Measurements from ENCODE around the gene CGB7. TPM values are rescaled to one million over a fixed set of nuclear protein-coding genes. Genes with fewer than 3 reads are reported as not detected.
"Not testable (repeated sequence)": the region's sequence is repeated elsewhere in the genome, so short reads cannot be mapped to it uniquely, and the experiment has no call there.

CGB7 gene
- total RNA-seq, 1 donor from 2014 or later: not detected

DNA sequence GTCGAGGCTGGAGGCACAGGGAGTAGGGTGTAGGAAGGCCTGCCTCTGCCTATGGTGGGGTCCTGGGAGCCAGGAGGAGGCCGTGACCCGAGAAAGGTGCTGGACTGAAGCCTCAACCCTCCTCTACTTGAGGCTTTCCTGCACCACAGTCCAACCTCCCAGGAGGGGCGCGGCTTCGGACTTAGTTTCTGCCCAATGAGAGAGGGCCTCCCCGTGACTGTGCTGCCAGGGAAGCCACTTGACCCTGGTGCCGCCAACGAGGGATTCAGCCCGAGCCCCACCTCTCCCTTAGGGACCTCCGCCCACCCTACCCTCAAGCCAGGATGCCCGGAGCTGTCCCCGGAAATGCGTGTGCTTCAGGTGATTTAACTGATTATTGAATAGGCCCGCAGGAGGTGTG lies 33.3 kb downstream of the CGB7 start, which contains the start of gene CGB3:
TSS of gene CGB3 (minus strand) at position 101 of the 400 bp plus-strand sequence. CDS start 362 bp downstream, outside the sequence.
- Mint-ChIP-seq H3K27me3 (ENCODE audit: insufficient read depth) (peaks cover 16% of the 10 kb centered on the region), H3K4me1 (ENCODE audit: low read depth) (peaks cover 13% of the 10 kb centered on the region)
- DNase-seq (ENCODE audit: low spot score); H3K4me3 Mint-ChIP-seq; H3K36me3 Mint-ChIP-seq (ENCODE audit: low read depth); intact Hi-C loops (cut with micrococcal nuclease); H3K27ac Mint-ChIP-seq; H3K9me3 Mint-ChIP-seq: not testable (repeated sequence)

DNA sequence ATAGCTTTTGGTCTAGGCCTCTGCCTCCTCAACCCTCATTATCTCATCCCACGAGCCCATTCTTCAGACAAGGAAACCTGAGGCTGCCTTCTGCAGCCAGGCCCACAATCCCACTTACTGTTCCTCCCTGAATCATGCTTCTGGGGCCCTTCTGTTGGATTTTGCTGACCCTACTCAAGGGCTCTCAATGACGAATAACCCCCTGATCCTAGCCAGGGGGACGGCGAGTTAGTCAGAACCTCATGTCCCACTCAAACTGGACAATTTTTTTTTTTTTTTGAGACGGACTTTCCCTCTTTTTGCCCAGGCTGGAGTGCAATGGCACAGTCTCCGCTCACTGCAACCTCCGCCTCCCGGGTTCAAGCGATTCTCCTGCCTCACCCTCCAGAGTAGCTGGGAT lies 35.4 kb downstream of the CGB7 start:
- Mint-ChIP-seq H3K4me1 (ENCODE audit: low read depth) (peaks cover 20% of the 10 kb centered on the region), H3K27ac (no peak overlapping the region), H3K36me3 (ENCODE audit: low read depth) (peaks cover 3% of the 10 kb centered on the region), H3K9me3 (no peaks in the 10 kb centered on the region), H3K27me3 (ENCODE audit: insufficient read depth) (peaks cover 20% of the 10 kb centered on the region), H3K4me3 (no peak overlapping the region)
- DNase-seq (ENCODE audit: low spot score): no peak
- intact Hi-C loops (cut with micrococcal nuclease): no loop called here

DNA sequence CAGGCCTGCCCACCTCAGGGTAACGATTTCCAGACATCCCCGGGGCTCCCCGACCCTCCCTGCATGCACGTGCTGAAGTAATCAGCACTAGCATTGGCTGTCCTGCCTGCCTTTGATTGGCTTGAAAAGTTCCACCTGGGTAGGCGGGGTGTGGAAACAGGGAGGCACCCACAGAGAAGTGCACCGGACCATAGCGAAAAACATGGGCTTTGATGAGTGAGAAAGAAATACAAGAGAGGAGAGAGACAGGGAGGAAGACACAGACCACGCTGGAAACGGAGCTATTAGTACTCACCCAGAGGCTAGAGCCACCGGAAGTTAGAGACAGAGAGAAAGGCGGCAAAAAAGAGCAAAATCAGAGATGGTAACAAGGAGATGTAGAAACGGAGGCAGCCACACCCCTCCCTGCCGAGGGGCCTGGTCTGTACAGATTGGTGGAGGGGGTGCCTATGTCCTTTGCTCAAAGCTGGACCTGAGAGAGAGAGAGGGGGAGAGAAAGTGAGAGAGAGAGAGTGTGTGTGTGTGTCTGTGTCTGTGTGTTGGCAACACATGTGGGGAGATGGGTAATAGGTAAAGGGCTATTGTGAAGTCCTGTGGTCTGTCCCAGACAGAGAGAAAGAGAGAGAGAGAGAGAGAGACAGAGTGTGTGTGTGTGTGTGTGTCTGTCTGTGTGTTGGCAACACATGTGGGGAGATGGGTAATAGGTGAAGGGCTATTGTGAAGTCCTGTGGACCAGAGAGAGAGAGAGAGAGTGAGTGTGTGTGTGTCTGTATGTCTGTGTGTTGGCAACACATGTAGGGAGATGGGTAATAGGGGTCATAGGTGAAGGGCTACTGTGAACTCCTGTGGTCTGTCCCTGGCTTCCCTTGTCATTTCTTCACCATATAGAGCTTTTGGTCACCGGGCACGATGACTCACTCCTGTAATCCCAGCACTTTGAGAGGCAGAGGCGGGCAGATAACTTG lies 36.3 kb downstream of the CGB7 start:
- Mint-ChIP-seq H3K27ac (peak overlapping the region; percentile 3), H3K4me3 (no peak overlapping the region), H3K4me1 (ENCODE audit: low read depth) (peaks cover 20% of the 10 kb centered on the region), H3K27me3 (ENCODE audit: insufficient read depth) (peaks cover 20% of the 10 kb centered on the region), H3K36me3 (ENCODE audit: low read depth) (peaks cover 3% of the 10 kb centered on the region), H3K9me3 (no peaks in the 10 kb centered on the region)
- DNase-seq (ENCODE audit: low spot score): no peak
- intact Hi-C loops (cut with micrococcal nuclease): no loop called here

DNA sequence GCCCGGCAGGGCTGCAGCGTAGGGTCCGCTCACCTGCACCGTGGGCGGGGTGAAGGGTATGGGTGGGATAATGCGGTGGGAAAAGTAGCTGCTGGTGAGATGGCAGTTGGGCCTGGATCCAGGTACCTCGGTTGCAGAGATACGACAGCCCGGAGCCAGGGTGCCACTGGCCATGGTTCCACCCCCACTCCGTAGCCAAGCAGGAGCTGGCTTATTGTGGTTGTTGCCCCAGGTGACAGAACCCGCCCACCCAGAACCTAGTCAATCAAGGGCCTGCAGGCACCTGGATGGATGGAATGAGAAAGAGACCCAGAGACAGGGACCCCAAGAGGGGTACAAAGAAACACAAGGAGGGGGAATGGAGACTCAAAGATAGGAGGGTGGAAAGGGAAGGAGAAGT lies 37.2 kb downstream of the CGB7 start:
- Mint-ChIP-seq H3K4me3 (no peak overlapping the region), H3K36me3 (ENCODE audit: low read depth) (peaks cover 9% of the 10 kb centered on the region), H3K27me3 (ENCODE audit: insufficient read depth) (peaks cover 20% of the 10 kb centered on the region), H3K4me1 (ENCODE audit: low read depth) (peaks cover 20% of the 10 kb centered on the region), H3K9me3 (no peaks in the 10 kb centered on the region), H3K27ac (no peak overlapping the region)
- DNase-seq (ENCODE audit: low spot score): no peak
- intact Hi-C loops (cut with micrococcal nuclease): no loop called here

DNA sequence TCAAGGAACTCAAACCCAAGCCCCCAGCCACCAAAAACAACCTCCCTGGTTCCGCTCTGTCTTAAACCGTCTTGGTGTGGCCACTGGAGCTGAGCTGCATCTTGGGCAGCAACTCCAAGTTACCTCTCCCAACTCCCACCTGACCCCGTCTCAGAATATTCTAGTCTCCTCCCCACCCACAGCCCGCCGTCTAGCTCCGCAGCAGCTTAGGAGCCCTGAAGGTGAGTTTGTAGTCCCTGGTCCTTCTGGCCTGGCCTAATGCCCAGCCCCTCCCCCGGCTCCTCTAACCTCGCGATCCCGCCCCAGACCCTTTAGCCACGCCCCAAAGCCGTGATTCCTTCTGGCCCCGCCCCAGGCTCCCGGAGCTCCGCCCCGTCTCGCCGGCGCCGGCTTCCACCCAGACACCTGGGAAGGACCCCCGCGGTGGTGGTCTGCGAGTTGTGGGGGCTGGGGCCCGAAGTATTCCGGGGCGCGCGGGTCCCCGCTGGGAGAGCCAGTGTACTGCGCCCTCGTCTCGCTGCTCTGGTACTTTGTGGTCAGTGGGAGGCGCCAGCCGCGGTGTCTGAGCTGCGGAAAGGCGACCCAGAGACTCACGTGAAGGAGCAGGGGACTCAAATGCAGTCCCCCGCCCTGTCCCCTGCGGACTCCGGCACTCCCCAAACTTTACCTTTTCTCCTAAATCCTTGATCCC lies 38.2 kb downstream of the CGB7 start:
- DNase-seq (ENCODE audit: low spot score): peak; percentile 48
- Mint-ChIP-seq H3K4me1 (ENCODE audit: low read depth) (peaks cover 20% of the 10 kb centered on the region), H3K27me3 (ENCODE audit: insufficient read depth) (peaks cover 20% of the 10 kb centered on the region), H3K9me3 (no peaks in the 10 kb centered on the region), H3K36me3 (ENCODE audit: low read depth) (peaks cover 9% of the 10 kb centered on the region), H3K4me3 (peak overlapping the region; percentile 84), H3K27ac (peak overlapping the region; percentile 44)
- intact Hi-C loops (cut with micrococcal nuclease): loop anchor here (1.0 to 2.0 kb wide), 2 partner anchors 26 to 37 kb away; partner anchors contain the start of genes CGB7, GYS1 and RUVBL2

DNA sequence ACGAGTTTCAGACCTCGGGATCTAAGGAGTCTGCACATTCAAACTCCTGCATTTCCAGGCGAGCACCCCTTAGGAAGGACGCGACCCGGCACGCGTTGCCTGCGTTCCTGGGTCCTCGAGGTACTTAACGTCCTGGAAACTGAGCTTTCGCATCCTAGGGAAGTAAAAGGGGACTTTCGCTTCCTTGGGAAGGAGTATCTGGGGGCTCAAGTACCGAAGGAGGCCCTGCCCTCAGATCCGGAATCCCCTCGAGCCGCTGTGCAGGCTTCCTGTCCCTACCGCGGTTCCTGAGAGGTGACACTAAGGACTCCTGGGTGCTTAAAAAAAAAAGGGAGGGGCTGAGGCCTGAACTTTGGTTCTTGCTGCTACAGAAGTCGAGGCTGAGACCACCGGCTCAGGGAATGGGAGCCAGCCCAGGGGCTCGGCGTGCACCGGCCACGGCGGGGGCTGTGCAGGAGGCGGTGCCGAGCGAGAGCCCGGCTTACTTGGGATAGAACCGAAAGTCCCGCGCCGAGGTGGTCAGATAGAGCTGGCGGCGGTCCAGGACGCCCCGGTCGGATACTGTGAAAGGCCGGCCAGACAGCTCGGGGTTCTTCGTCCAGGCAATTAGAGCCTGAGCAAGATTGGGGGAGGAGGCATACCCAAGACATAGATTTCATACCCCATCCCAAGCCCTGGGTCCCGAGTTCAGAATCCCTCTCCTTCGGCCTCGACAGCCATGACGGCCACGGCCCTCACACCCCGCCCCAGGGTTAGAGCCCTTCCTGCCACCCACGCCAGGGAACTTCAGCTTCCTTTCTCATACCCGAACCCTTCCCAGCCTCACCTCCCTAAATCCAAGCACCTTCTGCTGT lies 38.9 kb downstream of the CGB7 start:
- H3K4me1 Mint-ChIP-seq (ENCODE audit: low read depth): peaks cover 20% of the 10 kb centered on the region
- intact Hi-C loops (cut with micrococcal nuclease): loop anchor here (1.0 to 2.0 kb wide), 2 partner anchors 25 to 38 kb away; partner anchors contain the start of genes CGB7, GYS1 and RUVBL2
- H3K36me3 Mint-ChIP-seq (ENCODE audit: low read depth): peaks cover 14% of the 10 kb centered on the region
- peak overlapping the region; percentile 44 for H3K27ac Mint-ChIP-seq
- peak overlapping the region; percentile 84 for H3K4me3 Mint-ChIP-seq
- not testable (repeated sequence) for H3K9me3 Mint-ChIP-seq; DNase-seq (ENCODE audit: low spot score)
- peaks cover 20% of the 10 kb centered on the region for H3K27me3 Mint-ChIP-seq (ENCODE audit: insufficient read depth)

DNA sequence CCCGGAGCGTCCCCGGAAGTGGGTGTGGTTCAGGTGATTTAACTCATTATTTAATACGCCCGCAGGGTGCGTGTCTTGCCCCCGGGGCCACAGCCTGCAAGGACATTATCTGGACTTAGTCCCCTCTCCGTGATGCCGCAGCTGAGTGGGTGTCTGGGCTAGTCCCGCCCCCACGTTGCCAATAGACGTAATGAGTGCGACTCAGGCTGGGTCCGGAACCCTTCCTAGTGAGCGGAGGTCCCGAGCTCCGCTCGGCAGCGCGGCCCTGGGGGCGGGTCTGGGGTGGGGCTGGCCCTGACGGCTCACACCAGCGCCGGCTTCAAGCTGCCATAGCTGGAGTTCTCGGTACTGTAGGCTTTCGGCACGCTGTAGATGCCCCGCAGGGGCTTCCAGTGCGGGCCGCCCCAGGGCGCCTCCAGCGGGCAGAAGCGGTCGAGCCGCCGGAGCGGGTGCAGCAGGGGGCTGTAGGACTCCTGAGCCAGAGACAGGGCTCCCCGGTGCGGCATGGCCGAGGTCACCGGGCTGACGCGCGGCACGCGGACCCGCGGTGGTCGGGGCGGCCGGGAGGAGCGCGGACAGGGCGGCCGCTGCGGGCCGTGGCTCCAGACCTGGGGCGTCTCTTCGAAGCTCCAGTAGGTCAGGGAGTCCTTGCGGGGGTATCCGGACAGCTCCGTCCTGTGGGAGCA lies 39.7 kb downstream of the CGB7 start:
- H3K9me3 Mint-ChIP-seq: no peaks in the 10 kb centered on the region
- DNase-seq (ENCODE audit: low spot score): peak; percentile 49
- peaks cover 20% of the 10 kb centered on the region for H3K4me1 Mint-ChIP-seq (ENCODE audit: low read depth)
- H3K27ac Mint-ChIP-seq: no peak overlapping the region
- H3K4me3 Mint-ChIP-seq: peak overlapping the region; percentile 84
- peaks cover 20% of the 10 kb centered on the region for H3K27me3 Mint-ChIP-seq (ENCODE audit: insufficient read depth)
- intact Hi-C loops (cut with micrococcal nuclease): loop anchor here (2.0 kb wide), 1 partner anchor 39 kb away; the partner anchor contains the start of gene CGB7
- peaks cover 14% of the 10 kb centered on the region for H3K36me3 Mint-ChIP-seq (ENCODE audit: low read depth)

DNA sequence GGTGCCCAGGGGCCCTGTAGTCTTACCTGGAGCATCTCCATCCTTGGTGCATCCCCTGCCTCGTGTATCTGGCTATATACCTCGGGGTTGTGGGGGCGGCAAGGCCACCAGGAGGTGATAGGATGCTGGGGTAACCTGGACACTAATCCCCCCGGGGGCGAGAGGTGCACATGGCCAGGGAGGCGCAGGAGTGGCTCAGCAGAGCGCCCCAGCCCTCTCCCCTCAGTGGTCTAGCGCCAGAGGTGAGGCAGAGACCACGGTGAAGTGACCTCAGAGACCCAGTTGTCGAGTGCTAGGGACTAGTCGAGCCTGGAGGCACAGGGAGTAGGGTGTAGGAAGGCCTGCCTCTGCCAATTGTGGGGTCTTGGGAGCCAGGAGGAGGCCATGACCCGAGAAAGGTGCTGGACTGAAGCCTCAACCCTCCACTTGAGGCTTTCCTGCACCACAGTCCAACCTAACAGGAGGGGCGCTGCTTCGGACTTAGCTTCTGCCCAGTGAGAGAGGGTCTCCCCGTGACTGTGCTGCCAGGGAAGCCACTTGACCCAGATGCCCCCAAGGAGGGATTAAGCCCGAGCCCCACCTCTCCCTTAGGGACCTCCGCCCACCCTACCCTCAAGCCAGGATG lies 40.4 kb downstream of the CGB7 start, which contains the start of gene LHB:
TSS of gene LHB (minus strand) at position 51 of the 625 bp plus-strand sequence. CDS start at position 41, 10 bp downstream.
- intact Hi-C loops (cut with micrococcal nuclease): no loop called here
- Mint-ChIP-seq H3K27me3 (ENCODE audit: insufficient read depth) (peaks cover 20% of the 10 kb centered on the region), H3K4me1 (ENCODE audit: low read depth) (peaks cover 20% of the 10 kb centered on the region), H3K27ac (no peak within 1 kb of the TSS), H3K36me3 (ENCODE audit: low read depth) (peaks cover 14% of the 10 kb centered on the region), H3K4me3 (peak within 1 kb of the TSS; percentile 19), H3K9me3 (no peaks in the 10 kb centered on the region)
- DNase-seq (ENCODE audit: low spot score): no peak

DNA sequence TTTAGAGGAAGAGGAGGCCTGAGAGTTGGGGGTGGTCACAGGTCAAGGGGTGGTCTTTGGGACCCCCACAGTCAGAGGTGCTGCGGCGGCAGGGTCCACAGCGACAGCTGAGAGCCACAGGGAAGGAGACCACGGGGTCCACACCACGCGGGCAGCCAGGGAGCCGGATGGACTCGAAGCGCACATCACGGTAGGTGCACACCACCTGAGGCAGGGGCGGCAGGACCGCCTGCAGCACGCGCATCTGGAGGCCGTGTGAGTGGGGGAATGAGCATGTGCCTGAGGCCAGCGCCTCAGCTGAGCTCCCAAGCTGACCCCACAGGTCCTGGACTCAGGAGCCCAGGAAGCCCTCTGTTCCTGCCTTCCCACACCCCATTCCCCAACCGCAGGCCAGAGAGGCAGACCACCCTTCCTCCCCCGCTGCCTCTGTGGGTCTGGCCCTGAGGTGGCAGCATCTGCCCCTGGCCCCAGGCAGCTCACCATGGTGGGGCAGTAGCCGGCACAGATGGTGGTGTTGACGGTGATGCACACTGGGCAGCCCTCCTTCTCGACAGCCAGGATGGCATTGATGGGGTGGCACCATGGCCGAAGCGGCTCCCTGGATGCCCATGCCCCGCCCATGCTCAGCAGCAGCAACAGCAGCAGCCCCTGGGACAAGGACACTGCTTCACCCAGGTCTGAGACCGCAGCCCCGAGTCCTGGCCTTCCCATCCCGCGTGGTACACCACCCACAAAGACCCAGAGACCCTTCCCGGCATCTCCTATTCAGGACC lies 41.3 kb downstream of the CGB7 start:
- Mint-ChIP-seq H3K4me1 (ENCODE audit: low read depth) (peaks cover 16% of the 10 kb centered on the region), H3K9me3 (no peaks in the 10 kb centered on the region), H3K27me3 (ENCODE audit: insufficient read depth) (peaks cover 17% of the 10 kb centered on the region), H3K4me3 (no peak overlapping the region), H3K36me3 (ENCODE audit: low read depth) (peaks cover 16% of the 10 kb centered on the region), H3K27ac (no peak overlapping the region)
- no peak for DNase-seq (ENCODE audit: low spot score)
- intact Hi-C loops (cut with micrococcal nuclease): no loop called here

DNA sequence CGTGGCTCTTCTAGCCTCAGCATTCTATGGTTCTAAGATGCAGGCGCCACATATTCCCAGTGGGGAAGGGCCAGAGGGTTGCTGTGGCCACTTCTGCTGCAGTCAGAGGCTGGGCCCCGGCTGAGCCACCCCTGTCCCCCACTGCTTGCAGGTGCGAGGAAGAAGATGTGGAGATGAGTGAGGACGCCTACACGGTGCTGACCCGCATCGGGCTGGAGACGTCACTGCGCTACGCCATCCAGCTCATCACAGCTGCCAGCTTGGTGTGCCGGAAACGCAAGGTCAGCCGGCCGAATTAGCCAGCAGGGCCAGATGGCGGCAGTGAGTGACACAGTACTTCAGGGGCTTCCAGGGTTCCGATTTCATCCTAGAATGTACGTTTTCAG lies 42.7 kb downstream of the CGB7 start:
- H3K9me3 Mint-ChIP-seq: no peaks in the 10 kb centered on the region
- H3K27me3 Mint-ChIP-seq (ENCODE audit: insufficient read depth): peaks cover 6% of the 10 kb centered on the region
- H3K4me3 Mint-ChIP-seq: no peak overlapping the region
- intact Hi-C loops (cut with micrococcal nuclease): no loop called here
- no peak overlapping the region for H3K27ac Mint-ChIP-seq
- H3K4me1 Mint-ChIP-seq (ENCODE audit: low read depth): peaks cover 10% of the 10 kb centered on the region
- DNase-seq (ENCODE audit: low spot score): no peak
- peaks cover 25% of the 10 kb centered on the region for H3K36me3 Mint-ChIP-seq (ENCODE audit: low read depth)
